ENCODE data around the gene PHLDA1.

PHLDA1 gene

GRCh38 chr12:76037130-76038103, 5.8 kb upstream of the PHLDA1 start:
- DNase-seq (ENCODE audit: low spot score), result peak; percentile 38

- no peak for DNase-seq (ENCODE audit: low spot score)
Observed at GRCh38 chr12:76035045-76035444, 3.5 kb upstream of the PHLDA1 start.

DNA sequence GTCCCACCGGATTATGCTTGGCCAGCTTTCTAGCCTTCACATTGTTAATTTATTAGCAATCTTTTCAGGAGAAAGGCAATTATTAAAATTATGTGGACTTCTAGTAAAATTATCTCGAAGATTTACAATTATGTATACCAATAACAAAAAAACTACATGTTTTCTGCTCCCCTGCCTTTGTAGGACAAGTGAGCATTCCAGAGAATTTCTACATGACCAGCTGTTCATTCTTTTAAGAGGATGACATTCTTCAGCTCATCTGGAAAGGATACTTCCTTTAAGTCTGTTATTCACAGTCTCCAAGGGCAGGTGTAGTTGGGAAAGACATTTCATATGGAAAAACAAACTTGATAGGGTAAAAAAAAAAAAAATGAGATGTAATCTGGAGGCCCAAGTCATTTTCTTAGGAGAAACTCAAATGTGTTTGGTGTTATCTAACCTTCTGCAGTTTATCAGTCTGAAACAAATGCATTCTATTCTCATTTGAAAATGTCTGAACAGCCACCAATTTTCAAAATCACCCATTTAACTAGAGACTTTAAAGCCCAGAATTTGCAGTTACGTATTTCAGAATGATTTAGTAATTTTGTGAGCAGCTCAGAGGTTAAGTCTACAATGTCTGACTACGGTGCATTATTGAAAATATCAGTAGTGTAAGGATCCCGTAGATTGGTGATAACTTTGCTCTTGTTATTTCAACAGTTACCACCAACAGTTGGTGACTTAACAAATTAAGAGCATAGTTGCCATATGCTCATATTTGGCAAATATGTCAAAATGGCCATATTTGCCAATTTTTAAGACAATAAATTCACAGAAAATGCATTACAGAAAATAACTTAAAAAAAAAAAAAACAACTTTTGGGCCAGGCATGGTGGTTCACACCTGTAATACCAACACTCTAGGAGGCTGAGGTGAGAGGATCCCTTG, 1.8 kb upstream of the PHLDA1 start:
- DNase-seq (ENCODE audit: low spot score), result no peak

DNA sequence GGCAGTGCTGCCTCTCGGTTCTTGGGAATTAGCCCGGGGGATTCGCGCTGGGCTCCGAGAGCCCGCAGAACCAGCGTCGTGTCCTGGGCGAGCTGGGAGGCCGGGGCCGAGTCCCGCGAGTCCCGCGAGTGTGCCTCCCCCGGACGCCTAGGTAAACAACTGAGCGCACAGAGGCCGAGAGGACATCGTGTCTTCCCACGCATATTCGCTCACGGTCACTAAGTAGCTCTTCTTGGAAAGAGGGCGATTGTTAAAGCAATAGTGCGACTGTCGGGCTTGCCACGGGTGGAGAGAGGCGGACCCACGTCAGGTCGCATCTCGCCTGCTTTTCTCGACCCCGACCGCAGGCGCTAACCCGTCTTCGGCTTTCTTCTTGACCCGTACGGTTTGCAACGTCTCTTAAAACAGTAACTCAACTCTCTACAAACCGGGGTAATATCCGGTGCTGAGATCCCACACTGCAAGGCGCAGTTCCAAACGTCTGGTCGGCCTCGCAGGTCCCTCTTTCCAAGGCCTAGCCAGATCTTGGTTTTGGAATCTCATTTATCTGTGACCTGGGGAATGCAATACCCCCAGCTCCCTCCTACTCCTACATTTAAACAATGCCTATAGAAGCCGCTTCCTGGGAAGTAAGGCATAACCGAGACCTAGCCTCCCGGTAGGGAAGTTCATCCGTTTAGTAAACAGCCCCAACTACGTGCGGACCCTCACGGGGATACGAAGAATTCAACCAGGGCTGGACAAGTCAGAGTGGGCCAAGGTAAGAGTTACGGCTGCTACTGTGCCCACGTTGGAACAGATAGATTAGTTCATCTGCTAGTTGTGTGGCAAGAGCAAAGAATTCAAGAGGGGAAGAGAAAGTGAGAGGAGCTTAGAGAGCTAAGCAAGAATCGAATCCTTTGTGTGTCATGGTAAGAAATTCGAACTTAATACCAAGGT, 736 bp upstream of the PHLDA1 start:
- peak; percentile 67 for DNase-seq (ENCODE audit: low spot score)

DNA sequence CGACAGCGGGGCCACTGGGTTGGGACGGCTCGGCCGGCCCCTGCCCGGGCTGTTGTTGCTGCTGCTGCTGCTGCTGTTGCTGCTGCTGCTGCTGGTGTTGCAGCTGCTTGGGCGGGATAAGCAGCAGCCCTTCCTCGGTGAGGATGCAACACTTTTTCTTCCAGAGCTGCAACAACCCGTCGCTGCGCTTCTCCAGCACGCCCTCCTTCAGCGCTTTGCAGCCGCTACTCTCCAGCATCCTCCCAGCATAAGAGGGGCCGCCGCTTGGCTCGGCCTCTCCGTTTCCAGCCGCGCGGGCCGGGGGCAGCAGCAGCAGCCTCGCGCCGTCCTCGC, 529 bp downstream of the PHLDA1 start:
- no peak for DNase-seq (ENCODE audit: low spot score)

DNA sequence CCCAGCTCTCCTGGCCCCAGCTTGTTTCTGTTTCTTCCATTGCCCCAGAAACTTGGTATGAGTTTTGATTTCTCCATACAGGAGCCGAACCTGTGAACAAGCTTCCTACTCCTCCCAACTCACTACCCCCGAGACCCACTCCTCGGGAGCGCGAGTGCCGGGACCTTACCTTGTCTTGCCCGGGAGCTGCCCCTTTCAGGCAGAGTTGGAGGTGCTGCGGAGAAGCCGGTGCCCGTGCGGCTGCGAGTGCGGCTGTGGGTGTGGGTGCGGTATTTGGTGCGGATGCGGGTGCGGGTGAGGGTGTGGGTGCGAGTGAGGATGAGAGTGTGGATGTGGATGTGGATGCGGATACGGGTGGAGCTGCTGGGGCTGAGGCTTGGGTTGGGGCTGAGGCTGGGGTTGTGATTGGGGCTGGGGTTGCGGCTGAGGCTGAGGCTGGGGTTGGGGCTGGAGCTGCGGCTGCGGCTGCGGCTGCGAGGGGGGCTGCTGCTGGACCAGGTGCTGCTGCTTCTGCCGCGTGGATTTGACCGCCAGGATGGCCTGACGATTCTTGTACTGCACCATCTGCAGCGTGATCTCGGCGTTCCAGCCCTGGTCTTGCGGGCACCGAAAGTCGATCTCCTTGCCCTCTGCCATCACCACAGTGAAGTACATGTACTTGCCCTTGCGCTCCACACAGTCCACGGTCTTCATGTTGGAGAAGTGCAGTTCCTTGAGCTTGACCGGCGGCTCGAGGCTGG, 1.1 kb downstream of the PHLDA1 start:
- no peak for DNase-seq (ENCODE audit: low spot score)

DNA sequence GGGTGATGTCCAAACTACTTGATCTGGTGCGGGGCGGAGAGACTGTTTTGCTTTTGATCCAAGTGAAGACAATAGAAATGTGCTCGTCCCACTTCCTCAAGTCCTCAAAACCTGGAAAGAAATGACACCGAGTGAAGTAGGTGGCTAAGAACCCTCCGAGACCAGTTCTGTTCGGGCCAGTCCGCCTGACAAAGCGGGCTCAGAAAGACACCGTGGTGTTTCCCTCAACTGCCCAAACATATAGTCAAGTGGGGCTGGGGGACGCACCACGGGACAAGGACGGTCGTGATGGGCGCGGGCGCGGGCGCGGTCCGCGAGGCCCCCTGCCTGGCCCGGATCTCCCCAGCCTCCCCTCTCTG, 1.6 kb downstream of the PHLDA1 start:
- no peak for DNase-seq (ENCODE audit: low spot score)

GRCh38 chr12:76028571-76029277, 2.9 kb downstream of the PHLDA1 start:
- no peak for DNase-seq (ENCODE audit: low spot score)

DNA sequence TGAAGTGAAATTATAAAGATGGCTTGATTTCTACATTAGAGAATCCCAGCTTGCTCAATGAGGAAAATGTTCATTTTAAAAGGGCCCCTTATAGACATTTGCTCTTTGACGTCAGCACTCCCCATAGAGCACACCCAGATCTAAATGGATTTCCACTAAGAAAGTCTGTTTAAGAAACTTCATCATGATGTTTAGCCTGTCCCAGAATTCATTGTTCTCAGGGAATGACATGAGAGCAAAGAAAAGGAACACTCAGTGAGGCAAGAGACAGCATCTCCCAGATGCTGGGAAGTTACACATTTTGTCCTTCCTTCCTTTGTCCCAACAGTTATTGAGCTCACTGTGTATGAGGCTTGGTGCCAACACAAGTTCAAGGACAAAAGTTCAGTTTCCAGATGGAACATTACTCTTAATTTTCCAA, 4.9 kb downstream of the PHLDA1 start:
- DNase-seq (ENCODE audit: low spot score), result no peak

DNA sequence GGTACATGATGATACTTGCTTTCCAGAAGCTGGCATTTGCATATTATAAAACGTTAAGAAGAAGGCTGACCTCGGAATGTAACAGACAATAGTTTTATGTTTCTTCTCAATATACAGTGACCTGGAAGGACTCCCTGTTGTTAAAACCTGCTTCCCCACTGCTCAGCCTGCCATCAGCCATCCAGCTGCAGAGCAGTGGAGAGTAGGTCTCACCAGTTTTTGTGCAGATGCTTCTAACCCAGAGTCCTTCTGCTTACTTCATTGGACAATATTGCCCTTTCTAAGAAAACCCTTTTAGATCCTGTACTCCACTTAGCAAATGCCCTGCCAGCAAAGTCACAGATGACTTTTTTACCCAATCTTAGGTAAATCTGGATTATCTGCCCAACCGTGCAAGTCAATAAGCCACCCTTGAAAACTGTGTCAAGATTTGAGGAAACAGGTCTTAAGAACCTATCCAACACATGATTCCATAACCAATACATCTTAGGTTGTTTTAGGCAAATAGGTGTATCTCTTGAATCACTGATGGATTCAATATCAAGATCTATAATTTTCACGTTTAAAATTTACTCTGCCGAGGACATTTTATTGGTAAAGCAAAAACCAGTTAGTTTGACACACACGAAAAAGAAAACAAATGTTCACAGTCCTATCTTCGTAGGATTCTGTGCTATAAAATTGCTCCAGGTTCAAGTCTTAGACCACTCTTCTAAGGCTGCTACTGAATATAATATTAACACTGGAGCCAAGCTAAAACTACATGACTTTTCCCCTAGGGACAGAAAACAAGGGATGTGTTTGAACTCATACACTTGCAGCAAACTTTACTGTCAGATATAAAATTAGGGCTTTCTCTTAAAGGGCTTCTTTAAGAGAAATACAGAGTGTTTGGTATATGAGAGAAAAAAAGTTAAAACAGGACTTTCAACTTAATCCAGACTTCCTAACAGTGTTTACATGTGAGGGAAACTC, 5.7 kb downstream of the PHLDA1 start:
- no peak for DNase-seq (ENCODE audit: low spot score)

GRCh38 chr12:76024942-76025600, 6.5 kb downstream of the PHLDA1 start:
- DNase-seq (ENCODE audit: low spot score), result peak; percentile 70

DNA sequence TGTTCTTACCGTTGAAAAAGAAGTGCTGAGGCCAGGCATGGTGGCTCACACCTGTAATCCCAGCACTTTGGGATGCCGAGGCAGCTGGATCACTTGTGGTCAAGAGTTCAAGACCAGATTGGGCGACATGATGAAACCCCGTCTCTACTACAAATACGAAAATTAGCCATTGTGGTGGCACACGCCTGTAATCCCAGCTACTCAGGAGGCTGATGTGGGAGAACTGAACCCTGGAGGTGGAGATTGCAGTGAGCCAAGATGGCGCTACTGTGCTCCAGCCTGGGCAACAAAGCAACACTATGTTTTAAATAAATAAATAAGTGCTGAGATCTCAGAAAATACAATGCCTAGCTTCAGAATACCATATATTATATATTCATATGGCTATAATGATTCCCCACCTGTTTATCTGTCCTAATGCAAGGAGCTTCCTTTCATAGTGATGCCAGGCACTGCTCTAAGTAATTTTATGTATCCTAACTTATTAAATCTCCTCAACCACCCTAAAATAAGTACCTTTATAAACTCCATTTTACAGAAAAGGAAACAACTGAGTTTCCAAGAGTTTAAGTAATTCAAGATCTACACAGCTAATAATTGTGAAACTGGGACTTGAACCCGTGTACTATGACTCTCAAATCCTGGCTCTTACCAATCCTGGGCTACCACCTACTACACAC, 7.3 kb downstream of the PHLDA1 start:
- no peak for DNase-seq (ENCODE audit: low spot score)

DNA sequence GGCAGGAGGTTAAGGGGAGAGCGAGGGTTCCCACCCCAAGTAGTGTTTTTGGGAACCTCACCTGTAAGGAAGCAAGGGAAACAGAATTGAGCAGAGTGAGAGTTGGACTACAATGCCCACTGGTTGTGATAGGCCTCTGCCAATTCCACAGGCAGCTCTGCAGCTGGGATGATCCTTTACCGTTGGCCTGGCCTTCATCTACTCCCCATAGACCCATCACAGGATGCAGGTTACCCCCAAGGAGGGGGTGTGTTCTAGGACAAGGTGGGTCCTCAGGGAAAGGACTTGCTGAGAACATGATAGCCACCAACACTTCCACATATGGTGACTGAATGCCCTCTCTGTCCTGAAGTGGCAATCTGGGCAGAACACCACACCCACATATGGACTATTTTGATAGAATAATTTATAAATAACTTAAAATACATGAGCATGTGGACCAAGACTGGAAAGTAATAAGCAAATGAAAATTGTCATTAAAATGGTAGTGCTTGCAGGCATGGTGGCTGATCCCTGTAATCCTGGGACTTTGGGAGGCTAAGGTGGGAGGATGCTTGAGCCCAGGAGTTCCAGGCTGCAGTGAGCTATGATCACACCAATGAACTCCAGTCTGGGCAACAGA, 8.4 kb downstream of the PHLDA1 start:
- DNase-seq (ENCODE audit: low spot score), result no peak

- DNase-seq (ENCODE audit: low spot score), result no peak
Observed at GRCh38 chr12:76022506-76022905, 9.1 kb downstream of the PHLDA1 start.

GRCh38 chr12:76020731-76021672, 10.6 kb downstream of the PHLDA1 start:
- DNase-seq (ENCODE audit: low spot score), result peak; percentile 70

DNA sequence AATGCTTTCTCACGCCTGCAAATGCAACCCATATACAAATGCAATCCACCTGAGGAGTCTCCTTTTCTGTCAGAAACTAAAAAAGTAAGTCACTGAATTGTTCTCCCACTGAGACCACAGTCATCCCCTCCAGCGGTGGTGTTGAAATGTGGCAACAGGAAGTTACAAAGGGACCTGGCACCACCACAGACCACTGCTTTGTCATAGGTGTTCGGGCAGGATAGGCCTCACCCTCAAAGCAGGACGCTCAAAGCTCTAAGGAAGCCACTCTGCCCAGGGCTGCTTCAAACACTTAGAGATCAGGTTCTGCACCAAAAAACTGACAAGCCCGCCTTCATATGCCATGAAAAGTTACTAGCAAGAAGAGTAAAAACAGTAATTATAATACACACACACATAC, 11.3 kb downstream of the PHLDA1 start:
- no peak for DNase-seq (ENCODE audit: low spot score)

- DNase-seq (ENCODE audit: low spot score), result no peak
Observed at GRCh38 chr12:76018672-76019071, 12.9 kb downstream of the PHLDA1 start.
